ENCODE data around the gene SLITRK2.

GRCh38 chrX:145821291-145821897 lies 3.8 kb downstream of the SLITRK2 start:
- TF ChIP-seq, protein P1, sequence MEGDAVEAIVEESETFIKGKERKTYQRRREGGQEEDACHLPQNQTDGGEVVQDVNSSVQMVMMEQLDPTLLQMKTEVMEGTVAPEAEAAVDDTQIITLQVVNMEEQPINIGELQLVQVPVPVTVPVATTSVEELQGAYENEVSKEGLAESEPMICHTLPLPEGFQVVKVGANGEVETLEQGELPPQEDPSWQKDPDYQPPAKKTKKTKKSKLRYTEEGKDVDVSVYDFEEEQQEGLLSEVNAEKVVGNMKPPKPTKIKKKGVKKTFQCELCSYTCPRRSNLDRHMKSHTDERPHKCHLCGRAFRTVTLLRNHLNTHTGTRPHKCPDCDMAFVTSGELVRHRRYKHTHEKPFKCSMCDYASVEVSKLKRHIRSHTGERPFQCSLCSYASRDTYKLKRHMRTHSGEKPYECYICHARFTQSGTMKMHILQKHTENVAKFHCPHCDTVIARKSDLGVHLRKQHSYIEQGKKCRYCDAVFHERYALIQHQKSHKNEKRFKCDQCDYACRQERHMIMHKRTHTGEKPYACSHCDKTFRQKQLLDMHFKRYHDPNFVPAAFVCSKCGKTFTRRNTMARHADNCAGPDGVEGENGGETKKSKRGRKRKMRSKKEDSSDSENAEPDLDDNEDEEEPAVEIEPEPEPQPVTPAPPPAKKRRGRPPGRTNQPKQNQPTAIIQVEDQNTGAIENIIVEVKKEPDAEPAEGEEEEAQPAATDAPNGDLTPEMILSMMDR (conservative IDR thresholded peaks at IDR 0.05; ENCODE audit: low read depth, low read length), result no peak
- no peak for TF ChIP-seq EZH2phosphoT487 (IDR thresholded peaks at IDR 0.05; ENCODE audit: borderline replicate concordance, low read length)
- no peak for TF ChIP-seq EZH2 (IDR thresholded peaks at IDR 0.05; ENCODE audit: low read length, unreplicated experiment)
